Activated CD8-positive, alpha-beta memory T cell treated with anti-CD3 and anti-CD28 coated beads, Interleukin-2, amount 50 U/mL, for 4 hours (primary cell): ENCODE results near the gene RASAL3.

Experiments
- DNase-seq: peaks from one replicate; pipeline ENCODE4 v3.0.0-alpha.2; 2020

Gene RASAL3

DNA sequence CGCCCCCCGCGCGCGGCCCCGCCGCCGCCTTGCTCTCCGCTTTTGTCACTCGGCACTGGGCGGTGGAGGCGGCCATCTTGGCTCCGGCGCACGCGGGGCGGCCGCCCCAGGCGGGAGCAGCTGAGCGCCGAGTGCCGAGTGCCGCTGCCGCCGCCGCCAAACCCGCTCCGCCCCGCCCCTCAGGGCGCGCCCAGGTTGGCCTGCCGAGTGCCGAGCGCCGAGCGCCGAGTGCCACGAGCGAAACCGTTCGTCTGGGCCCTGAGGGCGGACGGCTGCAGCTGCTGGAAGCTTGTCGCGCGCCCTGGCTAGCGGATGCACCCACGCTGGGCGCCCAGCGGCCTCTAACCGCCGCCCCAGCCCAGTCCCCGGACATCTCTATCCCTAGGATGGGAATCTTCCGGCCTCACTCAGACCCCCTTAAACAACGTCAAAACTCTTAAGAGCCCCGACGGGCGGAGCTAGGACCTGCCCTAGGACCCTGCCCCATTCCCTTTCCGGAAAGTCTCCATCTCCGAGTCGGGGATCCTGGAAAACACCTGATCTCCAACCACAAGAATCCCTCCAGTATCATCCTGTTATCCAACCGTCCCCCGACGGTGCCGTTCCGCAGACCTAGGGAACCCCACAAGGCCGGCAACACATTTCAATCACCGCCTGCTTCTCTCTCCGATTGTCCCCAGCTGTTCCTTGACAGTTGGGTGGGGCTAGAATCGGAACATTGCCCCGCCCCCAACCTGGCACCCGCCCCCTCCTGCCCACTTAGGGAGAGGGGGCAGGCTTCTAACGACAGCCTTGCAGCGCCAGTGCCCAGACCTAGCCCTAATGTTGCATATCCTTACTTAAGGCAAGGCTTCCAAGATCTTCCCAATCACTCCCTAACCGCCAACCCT, 31.5 kb downstream of the RASAL3 start:
- DNase-seq, result peak; percentile 95

DNA sequence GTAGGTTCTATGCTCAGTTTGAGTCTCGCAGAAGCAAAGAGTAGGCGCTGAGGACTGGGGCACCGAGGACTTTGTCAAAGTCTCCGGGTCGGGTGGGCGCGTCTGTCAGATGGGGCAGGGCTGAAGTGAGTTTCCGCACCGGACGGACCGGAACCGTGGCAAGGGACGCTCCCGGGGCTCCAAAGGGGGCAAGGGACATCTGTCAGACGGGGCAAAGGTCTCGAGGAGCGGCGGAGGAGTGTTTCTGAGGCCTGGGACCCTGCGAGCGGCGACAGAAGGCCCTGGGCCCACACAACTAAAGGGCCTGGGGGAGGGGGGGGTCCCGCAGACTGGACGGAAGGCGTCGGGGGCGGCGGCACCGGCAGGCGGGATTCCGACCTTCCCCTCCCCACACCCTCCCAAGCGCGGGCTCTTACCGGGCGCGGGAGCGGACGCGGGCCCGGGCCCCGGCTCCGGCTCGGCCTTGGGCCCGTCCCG, 32.3 kb downstream of the RASAL3 start:
- peak; percentile 31 for DNase-seq

DNA sequence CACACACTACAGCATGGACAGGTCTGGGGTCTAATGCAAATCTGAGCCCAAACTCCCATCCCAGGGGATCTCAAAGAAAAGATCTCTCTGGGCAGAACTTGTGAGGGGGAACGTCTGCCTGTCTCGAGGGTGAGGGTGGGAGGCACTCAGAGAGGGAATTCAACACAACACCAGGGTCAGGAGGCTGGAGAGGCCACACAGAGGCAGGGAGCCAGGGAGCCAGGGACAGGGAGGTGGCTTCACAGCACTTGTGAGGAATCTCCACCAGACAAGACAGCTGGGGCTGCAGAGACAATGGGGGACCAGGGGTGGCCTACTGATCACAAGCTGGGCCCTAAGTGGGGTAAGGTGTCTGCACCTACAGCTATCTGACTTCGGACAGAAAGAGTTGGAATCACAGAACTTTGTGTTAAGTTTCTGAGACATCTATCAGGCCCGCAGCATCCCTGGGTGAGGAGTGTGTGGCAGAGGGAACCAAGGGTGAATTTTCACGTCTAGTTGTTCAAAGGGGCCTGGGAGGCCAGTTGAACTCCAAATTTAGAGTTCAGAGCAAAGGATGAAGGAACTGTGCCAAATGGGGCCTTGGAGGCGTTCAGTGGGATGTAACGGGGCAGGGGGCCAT, 32.8 kb downstream of the RASAL3 start:
- DNase-seq, result no peak

DNA sequence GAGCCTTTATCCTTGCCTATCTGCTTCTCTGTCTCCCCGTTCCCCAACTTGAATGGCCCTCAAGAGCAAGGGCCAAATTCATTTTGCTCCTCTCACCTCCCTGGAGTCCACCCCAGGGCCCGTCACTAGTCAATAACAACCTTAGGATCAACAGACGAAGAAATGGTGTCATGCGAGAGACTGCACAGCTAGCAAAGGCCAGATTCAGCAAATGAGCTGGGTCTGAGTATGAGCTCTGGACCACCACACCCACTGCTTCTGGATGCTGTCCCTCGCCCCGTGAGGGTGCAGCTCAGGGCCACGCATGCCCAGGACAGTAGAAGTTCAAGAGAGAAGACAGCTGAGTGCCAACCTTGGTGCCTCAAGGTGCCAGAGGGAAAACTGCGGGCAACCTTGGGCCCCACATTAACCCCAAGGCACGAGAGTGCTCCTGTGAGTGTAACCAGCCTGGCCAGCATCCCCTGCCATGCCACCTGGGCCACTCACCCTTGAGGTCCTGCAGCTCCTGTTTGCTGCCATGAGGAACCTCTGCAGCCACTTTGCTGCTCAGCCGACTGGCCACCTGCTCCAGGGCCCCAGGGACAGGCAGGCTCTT, 33.7 kb downstream of the RASAL3 start:
- no peak for DNase-seq

DNA sequence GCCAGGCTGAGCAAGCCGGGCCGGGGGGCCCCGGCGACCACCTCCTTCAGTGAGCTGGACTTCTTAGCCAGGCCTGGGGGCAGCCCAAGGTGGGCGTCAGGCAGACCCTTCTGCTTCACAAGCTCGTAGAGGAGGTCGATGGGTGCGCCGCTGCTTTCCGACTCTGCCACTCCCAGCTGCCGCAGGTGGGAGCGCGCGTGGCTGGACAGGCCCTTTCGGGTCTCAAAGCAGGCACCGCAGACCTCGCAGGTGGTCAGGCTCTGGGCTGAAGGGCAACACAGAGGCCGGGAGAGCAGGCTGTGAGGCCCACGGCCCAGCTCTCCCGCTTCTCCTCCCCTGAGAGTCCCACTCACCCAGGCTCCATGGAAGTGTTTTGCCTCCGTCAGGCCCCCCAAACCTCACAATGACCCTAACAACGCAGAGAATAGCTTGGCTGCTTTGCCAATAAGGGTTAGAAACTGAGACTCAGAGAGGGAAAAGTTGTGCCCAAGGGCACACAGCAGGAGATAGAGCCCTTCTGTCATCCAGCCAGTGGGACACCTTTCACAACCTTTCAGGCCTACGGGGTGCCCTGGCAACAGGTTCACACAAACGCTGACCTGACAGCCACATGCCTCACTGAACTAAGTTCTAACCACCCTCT, 34.4 kb downstream of the RASAL3 start:
- DNase-seq, result no peak

DNA sequence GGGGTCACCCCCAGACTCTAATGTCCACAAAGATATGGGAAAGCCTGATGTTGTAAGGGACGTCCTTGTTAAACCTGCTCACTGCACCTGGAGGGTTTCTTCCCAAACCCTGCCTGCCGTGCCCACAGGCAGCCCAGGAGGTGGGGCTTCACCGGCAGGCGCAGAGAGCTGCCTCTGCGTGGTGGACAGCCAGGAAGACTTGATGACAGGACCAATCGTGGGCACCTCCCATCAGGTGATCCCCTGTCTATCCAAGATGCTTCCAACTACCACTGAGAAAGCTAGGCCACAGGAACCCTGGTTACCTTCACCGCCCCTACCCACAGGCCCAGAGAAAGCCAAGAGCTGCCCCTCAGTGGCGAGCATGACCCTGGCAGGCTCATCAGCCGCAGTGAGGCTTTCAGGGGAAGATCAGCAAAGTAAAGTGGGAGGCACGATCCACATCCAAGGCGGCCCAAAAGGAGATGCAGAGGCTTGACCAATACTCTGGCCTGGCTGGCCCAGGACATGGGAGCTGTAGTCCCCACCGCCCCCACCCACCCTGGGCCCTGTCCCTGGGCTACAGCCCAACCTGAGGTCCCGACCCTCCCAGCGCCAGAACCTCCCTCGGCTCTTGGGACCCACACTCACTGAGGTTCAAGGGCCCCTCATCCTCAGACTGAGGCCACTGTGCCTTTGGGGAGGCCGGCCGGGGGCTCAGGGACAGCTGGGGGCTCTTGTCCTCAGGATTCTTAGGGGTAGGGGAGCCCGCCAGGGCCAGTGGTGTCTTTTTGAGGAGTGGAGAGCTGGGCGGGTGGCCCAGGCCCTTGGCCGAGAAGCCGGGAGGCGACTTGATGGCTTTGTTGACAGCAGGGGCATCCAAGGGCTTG, 35.2 kb downstream of the RASAL3 start:
- DNase-seq, result no peak

DNA sequence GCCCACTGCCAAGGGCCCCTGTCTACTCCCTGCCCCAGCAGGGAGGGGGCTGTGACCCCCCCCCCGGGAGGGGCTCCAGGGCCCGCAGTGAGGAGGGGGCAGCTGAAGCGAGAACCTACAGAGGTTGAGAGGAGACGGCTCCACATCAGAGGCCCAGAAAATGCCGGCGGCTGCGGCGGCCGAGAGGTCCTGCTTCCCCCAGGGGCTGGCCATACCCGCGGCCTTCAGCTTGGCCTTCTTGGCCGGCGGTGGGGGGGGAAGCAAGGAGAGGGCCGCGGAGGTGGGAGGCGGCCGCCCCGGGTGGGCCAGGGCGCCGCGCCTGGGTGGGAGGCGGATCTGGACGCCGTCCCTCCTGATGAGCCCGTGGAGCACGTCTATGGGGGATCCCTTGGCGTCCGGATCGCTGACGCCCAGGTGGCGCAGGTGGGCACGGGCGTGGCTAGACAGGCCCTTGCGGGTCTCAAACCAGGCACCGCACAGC, 36.3 kb downstream of the RASAL3 start:
- no peak for DNase-seq

DNA sequence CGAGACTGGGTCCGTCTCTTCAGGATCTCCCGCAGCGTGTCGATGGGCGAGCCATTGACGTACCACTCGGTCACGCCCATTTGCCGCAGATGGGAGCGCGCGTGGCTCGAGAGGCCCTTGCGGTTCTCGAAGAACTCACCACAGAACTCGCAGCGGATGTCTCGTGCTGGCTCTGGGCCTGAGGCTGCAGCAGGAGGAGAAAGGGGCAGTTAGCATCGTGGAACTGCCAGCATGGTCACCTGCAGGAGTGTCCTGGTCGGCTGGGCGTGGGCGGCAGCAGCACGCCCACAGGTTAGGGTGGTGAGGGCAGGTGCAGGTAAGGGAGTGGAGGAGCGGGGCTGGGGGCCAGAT, 37.0 kb downstream of the RASAL3 start:
- no peak for DNase-seq

DNA sequence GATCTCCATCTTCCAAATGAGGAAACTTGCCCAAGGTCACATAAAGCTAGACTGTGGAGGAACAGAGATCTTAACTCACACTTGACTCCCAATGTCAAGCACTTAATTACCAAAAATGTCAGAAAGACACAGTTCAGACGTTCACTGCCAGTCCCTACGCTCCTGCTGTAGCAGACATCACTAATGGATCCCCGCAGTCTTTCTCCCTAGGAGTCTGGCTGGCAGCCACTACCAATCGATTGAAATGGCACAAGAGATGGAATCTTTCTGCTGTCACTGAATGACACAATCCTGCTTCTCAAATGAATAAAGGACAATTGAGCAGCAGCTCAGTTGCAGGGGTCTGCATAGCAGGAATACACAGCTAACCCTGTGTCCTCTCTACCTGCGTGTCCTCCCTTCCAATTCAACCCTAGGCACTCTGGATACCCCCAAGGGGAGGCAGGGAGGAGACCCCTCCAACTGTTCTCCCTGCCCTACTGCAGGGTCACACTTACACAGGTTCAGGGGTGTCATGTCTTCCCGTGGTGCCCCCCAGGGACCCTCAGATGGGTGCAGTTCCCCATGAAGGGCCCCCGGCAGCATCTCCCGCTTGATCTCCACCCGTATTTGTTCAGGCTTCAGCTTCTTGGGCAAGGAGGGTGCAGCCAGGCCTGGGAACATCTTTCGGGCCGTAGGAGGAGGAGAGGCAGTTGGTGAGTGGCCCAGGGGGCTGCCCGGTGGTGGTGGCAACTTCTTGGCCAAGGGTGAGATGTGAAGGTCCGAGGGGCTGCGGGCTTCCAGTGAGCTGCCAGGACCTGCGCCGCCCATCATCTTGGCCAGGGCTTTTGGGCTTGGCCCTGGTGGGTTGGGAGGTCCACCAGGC, 37.6 kb downstream of the RASAL3 start:
- DNase-seq, result no peak

DNA sequence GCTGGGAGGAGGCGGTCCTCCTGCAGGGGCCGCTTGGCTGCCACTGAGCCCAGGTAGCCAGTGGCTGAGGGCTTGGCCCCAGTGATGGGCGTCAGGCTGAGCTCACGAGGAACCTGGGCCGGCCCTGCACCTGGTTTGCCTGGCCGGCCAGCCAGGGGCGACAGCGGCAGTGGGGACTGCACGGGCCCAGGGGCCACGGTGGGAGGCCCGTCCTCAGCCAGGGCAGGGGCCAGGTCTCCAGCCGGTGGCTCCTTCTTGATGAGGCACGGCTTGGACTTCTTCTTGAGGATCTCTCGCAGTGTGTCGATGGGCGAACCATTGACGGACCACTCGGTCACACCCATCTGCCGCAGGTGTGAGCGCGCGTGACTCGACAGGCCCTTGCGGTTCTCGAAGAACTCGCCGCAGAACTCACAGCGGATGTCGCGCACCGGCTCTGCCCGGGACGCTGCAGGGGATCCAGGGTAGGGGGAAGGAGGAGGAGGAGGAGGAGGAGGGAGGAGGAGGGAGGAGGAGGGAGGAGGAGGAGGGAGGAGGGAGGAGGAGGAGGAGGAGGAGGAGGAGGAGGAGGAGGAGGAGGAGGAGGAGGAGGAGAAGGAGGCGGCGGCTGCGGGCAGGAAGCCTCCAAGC, 38.9 kb downstream of the RASAL3 start:
- no peak for DNase-seq

DNA sequence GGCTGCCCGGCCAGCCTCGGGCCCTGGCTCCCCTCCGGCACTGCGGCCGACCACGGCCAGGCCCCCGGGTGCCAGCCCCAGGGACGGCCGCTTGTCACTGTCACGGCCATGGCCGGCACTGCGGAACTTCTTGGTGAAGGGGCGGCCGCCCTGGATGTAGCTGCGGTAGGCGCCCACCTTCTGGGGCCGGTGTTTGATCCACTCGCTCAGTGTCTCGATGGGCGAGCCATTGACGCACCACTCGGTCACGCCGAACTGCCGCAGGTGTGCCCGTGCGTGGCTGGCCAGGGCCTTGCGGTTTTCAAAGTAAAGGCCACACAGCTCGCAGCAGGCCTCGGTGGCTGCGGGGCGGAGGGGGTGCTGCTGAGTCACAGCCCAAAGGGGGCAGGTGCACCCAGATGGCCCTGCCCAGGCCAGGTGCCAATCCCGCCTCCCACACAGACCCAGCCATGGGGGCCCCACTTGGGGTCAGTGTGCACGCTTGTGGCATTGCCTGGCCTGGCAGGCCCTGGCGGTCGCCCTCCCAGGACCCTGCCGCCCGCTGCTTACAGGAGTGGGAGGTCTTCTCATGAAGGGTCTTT, 39.6 kb downstream of the RASAL3 start:
- no peak for DNase-seq

DNA sequence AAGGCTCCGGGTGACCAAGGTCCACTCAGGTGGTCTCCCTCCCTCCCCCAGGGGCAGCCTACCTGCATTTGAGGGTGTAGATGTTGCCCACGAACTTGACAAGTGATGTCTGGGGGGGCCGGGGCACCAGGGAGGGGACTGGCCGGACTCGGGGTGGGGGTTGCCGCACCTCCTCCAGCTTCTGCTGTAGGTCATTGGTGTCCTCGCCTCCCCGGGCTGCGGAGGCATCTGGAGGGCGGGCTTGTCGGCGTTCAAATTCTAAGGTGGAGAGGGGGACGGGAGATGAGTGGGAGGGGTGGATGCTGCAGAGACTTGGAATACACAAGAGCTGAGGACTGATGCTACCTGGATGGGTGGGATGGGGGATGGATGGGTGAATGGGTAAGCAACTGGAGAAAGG, 40.2 kb downstream of the RASAL3 start:
- DNase-seq, result no peak

DNA sequence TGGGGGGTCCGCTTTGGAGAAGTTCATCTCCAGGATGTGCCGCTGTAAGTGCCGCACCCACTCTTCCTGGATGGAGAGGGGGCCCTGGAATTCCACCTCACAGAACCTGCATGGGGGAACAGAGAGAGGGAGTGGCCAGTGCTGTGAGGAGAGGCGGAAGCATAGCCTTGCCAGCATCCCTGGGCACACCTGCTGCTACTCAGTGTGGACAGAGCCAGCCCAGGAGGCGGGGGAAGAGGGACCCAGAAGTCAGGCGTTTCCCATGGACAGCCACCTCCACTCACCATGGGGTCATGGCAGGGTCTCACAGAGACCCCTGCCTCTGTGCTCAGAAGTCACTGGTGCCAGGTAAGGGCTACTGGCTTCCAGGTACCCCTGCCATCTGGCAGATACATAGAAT, 41.2 kb downstream of the RASAL3 start:
- DNase-seq, result no peak

DNA sequence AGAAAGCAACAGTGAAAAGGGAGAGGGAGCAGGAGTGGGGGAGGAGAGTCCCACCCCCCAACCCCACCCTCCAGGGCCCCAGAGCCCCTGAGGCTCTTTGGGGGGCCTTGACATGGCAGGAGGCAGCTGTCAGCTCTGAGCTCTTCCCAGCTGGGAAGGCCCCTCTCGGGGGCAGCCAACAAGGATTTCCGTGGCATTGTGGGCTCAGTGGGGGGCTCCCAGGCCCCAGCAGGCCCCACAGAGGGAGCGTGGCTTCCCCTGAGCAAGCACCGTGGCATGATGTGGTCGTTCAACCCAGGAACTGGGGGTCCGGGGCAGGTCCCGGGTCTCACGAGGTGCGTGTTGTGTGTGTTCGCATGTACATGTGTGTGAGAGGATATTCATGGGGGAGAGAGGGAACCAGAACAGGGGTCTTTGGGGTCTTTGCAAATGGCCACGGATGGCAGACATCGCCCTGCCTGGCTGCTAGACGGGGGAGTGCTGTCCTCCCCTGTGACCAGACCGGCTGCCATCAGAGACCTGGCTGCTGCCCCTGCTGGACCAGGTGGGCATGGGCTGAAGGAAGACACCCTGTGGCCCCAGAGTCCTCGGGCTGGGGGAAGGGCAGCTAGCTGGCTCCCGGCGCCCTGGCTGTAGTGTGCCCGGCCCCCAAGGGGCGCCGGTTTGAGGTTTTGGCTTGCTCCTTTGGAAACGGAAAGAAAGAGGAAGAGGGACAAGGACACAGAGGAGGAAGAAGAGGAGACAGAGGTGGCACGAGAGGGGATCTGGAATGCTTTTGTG, 41.9 kb downstream of the RASAL3 start:
- no peak for DNase-seq

DNA sequence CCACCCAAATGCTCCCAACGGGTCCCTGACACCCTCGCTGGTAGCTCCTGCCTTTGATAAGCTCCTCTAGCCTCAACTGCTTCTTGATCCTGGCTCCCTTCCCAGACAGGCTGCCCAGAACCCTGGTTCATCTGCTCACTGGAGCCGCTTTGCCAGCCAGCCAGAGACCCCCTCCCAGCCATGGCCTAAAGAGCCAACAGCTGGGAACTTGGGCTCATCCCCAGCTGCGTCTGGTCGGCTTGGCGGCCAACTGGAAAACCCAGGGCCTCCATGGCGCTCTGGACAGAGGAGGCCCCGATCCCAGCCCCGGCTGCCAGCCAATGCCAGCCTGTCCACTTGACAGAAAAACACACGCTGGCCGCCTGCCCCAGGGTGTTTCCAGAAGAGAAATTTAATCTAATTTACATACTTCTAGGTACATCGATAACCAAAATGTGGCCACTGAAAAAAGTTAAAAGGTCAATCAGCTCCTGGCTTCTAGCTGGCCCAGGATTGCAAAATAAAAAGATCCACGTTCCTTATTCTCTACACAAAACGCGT, 42.6 kb downstream of the RASAL3 start:
- no peak for DNase-seq

DNA sequence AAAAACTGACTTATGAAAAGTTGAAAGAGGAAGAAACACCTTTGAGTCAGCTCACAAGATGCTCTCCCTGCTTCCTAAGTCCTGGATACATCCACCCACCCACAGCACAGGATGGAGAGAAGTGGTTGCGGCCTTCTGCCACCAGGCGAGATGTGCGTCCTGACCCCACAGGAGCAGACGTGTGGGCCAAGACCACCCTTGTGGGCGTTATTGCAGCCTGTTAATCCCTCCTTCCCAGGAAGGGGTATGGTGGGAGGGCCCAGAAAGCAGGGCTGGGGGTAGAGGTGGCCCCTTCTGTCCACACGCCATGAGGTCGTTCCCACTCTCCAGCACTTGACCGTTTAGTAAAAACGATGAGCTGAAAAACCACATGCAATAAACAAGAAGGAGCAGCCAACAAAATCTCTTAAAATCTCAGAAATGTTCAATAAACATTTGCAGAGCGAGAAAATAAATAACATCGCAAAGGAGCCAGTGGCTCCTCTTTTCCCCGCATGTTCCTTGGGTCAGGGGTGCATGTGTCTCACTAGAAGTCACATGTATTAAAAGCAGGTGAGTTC, 43.1 kb downstream of the RASAL3 start:
- DNase-seq, result no peak

DNA sequence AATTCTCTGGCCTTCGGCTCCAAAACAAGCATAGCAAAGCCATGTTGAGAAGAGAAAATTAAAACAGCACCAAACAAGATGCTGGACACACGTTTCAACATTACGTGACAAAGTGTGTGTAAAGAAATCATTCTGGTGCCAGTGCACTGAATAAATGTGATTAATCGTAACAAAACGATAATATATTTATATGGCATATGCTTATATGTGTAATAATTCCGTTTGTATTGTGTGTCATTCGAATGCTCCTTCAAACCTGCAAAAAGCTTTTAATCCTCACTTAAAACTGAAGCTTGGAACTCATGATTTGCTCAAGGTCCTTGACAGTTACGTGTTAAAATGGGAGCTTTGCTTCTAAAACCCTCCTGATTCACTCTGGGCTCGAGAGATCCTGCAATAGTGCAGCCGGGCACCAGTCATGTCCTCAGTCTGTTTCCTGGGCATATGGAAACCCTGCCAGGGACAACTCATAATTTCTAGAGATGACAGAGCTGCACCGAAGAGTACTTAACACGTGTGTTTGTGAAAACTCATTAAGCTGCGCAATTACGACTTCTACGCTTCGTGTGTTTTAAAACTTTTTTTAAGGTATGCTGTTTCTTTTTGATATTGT, 44.8 kb downstream of the RASAL3 start:
- DNase-seq, result no peak

DNA sequence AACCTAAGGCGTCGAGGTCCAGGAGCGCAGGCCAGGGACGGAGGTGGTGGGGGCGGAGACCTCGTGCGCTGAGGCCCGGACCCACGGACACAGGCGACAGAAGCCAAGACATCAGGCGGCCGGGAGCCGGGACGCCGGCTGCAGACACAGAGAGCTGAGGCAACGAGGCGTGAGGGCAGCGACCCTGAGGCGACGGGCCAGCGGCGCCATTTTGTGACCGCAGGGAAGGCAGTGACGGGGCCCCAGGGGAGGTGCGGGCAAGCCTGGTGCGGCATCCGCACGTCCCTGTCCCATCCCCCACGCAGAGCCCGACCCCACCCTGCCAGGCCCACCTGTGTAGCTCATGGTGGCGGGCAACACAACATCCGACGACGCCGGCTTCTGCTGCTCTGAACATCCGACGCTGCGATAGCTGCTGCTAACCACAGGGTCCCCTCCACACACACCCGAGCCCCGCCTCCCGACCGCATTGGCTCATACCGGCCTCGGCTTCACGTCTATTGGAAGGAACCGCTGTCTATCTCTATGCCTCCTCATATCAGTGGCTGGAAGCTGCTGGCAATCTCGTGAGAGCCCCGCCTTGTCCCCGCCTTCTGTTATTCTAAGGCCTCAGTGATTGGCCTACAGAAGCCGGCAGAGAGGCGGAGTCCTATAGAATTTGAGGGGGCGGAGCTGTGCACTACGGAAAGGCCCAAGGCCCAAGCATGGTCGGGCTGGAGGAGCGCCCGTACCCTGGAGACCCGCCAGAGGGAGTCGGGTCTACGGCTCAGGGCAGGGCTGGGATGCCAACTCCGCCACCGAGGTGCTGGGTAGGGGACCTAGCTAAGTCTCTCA, 45.5 kb downstream of the RASAL3 start, which contains the start of gene AKAP8L:
Gene AKAP8L, minus strand, starts transcription at position 410 of the 834 bp plus-strand sequence. Its CDS starts 65 bp downstream, at position 345.
- DNase-seq, result peak; percentile 96
